HG02852 (cell line): ENCODE data around the gene SLC22A3.
"Not testable (repeated sequence)": the region's sequence is repeated elsewhere in the genome, so short reads cannot be mapped to it uniquely, and the experiment has no call there.

ENCODE experiments used
- ATAC-seq: cut with Tn5 transposase; IDR thresholded peaks from one replicate; pipeline ENCODE4 v1.9.1; 2021; ENCODE audit warnings: mild to moderate bottlenecking, moderate library complexity; ENCODE audit not compliant: unreplicated experiment

The SLC22A3 gene

DNA sequence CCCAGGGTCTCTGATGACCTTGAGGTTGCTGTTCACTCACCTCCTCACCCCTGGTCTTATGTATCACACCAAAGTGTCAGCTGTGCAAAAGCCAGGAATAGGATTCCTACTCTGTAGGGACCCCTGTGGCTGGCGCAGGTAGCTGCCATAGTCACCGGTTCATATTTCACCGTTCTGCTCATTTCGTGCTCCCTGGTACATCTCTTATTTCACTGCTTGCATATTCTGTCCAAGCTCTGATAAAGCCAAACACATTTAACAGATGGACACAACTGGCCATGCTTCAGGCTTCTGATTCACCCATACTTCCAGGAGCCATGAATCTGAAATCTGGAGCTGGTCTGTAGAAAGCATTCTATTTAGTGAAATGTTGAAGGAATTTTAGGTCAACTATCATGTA, 20.5 kb downstream of the SLC22A3 start:
- no peak for ATAC-seq

DNA sequence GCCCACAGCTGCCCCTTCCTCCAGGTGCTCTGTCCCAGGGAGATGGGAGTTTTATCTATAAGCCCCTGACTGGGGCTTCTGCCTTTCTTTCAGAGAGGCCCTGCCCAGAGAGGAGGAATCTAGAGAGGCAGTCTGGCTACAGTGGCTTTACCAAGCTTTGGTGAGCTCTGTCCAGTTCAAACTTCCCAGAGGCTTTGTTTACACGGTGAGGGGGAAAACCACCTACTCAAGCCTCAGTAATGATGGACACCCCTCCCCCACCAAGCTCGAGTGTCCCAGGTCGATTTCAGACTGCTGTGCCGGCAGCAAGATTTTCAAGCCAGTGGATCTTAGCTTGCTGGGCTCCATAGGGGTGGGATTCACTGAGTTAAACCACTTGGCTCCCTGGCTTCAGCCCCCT, 25.4 kb downstream of the SLC22A3 start:
- not testable (repeated sequence) for ATAC-seq

DNA sequence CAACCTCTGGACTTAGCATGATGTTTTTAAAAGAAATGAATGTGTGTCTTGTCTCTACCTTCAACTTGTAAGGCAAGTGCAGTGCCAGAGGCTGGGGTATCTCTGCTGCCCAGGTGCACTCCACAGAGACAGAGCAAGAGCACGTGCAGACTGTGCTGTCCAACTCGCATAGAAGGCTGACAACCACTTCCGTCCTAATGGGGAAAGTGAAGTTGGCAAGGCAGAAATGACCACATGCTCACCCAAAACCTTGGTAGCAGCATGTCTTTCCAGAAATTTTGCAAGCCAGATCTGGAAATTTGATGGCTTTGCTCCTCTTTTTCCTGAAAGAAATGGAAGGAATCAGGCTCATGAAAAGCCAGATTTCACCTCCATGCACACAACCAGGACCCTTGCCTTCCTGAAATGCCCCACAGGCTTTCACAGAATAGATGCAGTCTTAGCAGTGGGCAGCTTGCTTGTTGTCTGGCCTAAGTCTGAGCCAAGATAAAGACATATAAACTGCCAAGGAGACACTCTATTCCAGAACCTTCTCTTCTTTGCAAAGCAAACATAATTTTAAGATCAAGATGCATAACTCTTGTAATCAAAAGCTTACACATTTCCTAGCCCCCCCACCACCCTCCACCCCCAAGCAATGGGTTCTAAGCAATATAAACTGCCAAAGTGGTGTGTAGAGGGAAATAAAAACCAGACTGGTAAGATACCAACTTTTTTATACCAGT, 26.8 kb downstream of the SLC22A3 start:
- no peak for ATAC-seq

DNA sequence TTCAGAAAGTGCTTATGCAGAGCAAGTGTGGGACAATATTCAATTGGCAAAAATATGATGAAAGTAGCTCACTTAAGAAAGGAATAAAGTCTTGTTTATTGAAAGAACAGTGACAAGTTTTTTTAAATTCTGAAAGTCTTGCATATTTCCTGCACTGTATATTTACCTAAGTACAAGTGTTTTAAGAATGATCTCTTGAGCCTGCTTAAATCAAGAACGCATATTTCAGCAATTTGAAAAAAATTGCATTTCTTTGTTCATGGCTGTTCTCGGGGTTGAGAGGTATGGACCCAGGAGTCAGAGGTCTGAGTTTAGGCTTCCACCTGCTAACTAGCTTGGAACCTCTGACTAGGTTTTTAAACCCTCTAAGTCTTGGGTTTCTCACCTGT, 27.4 kb downstream of the SLC22A3 start:
- no peak for ATAC-seq

DNA sequence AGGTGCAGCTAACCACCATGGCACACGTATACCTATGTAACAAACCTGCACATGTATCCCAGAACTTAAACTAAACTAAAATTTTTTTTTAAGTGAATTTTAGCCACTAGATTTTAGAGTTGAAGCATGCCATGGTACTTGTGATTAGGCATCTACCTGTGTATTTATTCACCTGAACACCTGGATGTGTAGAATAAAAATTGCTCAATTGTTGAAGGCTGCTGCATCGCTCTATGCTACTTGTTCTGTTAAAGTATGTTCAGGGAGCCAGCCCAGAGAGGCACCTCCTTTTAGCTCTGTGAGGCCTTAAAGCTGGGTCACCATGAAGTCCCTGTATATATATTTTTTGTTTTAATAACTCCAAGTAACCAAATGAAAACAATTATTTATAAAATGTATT, 28.3 kb downstream of the SLC22A3 start:
- ATAC-seq = no peak

DNA sequence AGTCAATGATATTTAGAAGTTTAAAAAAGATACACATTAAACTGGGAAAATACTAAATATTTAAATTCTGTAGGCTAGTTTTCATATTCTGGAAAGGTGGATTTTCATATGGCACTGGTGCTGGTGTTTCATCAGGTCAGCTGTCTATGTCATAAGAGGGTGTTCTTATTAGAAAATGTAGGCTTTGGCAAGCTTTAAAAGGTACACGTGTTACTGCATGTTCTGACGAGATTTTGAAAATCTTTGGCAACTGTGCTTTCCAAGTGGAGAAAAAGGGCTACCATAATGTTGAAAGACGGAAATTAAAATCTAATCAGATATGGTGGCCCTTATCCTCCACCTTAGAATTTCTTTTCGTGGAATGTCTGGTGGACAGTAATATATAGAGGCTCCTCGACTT, 30.0 kb downstream of the SLC22A3 start:
- no peak for ATAC-seq

DNA sequence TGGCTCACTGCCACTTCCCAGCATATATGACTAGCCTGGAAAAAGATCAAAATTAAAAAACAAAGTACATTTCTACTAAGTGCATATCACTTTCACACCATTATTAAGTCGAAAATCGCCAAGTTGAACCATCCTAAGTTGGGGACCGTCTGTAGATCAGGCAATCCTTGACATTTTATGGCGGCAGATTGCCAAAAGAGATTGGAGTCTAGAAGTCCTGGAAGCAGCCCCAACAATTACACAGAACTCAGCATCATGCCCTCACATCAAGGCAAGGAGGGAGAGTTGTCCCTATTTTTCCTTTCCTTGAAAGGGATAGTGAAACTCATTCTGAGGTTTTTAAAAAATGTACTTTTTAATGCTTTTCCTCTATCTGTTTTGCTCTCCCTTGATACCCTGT, 30.7 kb downstream of the SLC22A3 start:
- ATAC-seq = no peak

DNA sequence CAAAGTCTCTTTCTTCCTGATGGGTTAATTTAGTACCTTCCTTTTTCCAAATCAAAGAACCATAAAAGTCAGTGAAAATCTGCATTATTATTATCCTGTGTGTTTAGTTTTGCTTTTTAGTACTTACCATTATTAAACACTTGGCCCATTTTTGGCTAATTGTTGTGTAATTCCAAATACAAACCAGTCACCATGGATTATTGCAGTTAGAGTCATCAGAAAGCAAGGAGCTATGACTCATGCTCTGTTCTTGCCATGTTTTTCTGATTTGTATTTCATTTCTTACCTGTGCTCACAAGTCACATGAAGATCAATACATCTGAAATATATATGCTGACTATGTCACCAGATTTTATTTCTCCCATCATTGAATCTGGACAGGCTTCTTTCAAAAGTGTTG, 31.3 kb downstream of the SLC22A3 start:
- no peak for ATAC-seq

DNA sequence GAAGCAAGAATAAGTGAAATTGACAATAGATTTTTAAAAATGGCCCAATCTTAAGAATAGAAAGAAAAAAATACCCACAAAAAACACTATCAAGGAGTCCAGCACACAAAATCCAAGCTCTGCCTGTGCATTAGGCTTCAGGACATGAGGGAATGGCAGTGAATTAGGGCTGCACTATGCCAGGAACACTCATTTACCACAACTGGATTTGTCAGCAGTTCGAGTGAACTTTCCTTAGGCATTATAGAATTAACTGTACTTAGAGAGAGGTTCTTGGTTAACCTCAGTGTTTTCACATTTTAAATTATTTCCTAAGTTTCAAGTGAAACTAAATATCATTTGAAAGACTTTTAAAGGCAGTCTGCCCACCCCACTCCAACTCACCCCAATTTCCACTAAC, 34.8 kb downstream of the SLC22A3 start:
- no peak for ATAC-seq

DNA sequence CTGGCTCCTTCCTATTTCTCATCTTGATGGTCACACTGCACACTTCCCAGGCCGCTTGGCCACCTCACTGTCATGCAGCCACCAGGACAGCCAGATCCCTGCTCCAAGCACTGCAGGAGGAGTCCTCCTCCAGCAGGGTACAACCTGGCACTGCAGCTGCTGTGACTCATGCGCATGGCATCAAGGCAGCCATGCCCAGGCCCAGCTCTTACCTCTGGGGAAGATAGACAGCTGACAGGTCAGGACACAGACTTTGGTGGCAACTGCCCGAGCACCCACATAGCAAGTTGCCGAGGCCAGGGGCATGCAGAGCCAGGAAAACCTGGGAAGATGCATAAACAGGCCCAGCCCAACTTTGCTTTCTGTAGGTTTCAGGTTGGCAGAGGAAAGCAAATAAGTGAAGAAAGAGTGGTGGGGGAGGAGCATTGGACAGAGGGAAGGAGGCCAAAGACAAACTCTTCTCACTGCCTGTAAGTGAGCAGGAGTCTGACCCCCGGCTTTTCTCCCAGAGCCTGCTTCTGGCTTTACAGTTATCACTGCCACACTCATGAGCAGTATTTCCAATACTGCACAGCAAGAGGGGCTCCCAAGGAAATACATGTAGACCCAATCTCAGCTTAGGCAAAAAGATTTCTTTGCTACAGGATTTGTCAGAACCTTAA, 38.8 kb downstream of the SLC22A3 start:
- no peak for ATAC-seq

DNA sequence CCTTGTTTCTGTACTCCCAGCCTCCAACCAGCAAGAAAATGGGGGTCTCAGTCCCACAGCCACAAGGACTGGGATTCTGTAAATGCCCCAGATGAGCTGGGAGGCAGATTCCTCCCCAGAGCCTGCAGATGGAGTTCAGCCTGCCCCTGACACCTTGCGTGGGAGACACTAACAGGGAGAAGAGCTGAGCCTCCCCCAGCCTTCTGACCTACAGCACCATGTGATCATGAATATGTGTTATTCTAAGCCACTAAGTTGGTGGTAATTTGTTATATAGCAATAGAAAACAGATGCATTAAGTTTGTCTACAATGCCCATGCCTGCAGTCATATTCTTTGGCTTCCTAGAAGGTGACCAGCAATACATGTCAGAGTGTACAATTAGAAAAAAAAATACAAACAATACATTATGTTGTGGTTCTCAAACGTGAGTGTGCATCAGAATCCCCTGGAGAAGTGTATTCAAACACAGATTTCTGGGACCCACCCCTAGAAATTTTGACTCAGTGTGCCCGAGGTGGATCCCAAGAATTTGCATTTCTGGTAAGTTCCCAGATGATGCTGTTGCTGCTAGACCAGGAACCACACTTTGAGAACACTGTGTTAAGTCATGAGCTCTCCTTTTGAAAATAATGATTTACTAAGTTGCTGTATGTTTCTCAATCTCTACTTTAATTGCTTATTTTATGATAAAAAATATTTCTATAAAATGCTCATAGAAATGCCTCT, 39.9 kb downstream of the SLC22A3 start:
- ATAC-seq = no peak

DNA sequence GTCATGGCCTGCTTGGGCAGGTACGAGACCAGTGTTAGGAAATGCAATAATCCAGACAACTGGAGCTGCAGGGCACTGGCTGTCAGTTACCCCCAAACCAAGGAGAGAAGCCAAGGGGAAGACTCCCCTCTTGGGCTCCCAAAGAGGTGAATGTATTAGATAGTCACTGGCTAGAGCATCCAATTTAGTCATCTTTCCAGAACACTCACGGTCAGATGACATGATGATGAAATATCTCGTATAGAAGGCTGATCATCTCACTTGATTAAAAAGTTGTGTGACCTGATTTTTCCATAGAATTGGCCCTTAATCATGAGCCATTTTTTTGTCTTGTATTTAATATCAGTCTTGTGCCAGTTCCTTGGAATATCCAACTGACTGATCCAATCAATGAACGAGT, 40.7 kb downstream of the SLC22A3 start:
- no peak for ATAC-seq

DNA sequence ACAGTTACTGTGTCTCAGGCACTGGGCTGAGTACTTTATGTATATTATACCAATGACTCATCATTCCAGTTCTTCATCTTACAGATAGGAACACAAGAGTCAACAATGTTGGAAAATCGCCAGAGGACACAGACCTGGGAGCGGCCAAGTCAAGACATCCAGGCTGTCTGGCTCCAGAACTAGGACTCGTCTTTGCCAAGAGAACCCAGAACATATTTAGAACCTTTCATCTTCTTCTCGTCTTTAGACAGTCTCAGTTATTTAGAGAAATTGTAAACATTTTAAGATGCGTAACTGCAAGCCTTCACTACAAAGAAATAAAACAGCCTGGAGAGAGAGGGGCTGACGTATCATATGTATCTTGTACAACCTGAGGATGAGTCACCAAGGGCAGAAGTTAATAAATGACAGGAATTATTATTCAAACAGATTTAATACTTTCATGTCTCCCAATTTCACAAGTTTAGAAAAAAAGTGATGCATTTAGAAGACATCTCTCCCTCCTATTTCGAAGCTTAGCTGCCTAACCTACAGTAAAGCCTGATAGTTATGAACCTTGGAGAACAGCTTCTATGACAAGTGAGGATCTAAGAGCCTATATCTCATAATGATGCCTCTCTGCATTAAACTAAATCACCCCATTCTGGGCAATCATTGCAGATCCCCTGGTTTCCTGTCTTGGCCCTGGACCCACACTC, 43.4 kb downstream of the SLC22A3 start:
- ATAC-seq = no peak

DNA sequence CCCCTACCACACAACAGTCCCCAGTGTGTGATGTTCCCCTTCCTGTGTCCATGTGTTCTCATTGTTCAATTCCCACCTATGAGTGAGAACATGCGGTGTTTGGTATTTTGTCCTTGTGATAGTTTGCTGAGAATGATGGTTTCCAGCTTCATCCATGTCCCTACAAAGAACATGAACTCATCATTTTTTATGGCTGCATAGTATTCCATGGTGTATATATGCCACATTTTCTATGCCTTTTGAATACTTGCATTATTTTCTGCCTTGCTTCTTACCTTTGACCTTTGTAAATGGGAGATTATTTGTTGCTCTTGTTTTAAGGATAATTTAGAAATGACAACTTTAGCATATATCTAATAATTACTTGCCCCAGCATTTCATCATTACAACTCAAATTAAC, 45.3 kb downstream of the SLC22A3 start:
- ATAC-seq = not testable (repeated sequence)

DNA sequence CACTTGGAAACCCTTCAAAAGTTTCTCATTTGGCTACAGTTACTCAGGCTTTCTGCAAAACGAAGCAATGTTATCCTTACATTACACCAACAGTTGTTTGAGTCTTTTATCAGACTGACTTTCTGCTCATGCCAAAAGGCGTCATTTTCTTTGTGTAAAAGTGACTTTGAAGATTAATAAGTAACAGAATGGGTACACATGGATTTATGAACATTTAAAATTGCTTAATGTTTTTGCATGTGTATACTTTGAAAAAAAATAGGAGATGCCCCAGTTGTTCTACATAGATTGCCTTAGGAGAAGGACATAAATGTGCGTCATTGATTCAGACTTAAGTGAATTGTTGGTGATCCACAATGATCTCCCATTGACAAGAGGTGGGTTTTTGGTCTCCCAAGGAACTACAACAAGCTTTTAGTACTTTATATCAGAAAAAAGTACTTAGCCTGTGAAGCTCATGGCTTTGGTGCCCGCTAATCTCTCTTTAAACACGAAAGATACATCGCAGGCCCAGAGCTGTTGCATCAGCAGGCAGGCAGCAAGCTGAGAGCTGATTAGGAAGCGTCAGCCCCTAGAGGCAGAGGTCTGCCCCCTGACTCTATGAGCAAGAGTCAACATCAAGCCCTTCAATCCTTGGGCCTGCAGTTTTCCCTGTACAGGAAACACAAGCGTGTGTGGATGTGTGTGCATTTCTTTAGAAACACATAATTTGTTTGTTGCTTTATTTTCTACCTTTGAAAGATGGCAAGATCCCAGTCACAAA, 45.9 kb downstream of the SLC22A3 start:
- ATAC-seq = no peak

DNA sequence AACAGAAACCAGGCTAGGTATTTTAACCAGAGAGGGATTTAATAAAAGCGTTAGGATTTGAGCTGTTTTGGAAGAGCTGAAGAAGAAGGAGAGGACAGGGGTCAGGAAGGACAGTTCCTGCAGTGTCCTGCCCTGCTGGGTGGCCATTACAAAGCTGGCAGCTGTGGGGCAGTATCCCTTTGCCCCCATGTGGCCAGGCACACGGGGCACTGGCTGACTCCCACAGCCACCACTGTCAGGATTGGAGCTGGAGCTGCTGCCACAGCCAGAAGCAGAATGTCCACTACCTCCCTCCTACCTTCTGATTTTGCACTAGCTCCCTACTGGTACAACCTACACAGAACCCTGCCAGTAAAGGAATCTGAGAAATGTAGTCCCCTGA, 46.5 kb downstream of the SLC22A3 start:
- no peak for ATAC-seq

DNA sequence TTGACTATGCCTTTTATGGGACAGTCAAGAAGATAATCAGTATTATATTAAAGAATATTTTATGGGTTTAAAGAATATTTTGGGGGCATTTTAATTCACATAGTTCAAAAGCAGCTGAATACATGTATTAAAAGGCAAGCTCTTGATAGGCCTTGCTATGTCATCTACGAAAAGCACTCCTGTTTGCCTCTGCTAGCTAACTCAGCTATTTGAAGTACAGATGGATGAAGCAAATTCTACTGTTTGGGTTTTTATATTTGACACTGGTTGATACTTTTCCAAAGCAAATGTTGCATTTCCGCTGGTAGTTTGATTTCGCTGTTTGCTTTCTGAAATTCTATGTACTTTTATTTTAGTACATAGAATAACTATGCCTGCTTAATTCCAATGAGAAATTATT, 47.0 kb downstream of the SLC22A3 start:
- no peak for ATAC-seq

DNA sequence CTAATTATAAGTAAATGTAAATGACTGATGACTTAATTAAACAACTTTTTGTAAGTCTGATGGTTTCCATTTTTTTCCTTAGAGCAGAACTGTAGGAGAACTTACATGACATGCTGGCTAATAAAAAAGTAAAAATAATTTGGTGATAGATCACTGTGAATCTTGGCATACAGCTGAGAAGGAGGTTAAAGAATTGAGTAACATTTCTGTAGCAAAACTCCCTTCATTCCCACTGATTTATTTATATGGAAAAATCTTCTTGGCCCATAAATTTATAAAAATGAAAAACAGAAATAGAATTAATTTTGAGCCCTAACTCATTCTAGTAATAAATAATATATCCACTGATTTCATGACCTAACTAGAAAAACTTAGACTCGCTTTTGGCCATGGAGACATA, 48.1 kb downstream of the SLC22A3 start:
- ATAC-seq = no peak

DNA sequence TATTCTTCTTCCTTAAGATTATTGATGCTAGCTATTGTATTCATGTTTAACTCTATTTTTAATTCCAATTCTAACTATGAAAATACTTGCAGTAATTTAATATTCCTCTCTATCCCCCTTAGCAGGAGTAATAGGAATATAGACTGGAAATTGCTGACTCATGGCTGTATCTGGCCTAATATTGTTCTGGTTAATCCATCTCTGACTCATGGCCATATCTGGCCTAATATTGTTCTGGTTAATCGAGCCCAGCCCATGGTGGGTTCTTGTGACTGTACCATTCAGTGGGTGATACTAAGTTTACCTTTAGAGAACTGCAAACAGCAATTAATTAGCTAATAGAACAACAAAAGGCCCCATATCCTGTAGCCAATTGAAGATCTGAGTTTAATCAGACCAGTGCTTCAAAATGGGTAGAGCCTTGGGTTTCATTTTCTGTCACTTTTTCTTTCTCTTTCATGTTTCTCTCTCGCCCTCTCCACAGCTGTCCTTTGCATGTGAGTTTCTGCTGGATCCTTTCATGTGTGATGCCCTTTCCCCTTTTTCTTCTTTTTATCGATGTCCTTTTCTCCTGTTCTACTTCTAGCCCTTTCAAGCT, 50.6 kb downstream of the SLC22A3 start:
- peak; percentile 99 for ATAC-seq

DNA sequence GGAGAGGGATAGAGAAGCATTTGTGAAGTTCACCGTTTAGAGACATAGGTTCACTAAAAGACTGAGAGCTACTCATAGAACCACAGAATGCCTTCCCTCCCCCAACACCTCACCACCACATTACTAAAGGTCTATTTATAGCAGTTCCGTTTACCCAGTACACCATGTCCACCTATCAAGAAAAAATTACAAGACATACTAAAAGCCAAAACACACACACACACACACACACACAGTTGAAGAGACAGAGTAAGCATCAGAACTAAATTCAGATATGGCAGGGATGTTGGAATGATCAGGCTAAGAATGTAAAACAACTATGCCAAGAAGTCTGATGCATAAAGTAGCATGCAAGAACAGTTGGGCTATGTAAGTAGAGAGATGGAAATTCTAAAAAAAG, 52.3 kb downstream of the SLC22A3 start:
- no peak for ATAC-seq
